HG03064 (cell line): Measurements from ENCODE around the gene KCNK18.
A peak's percentile ranks its signal among the peaks of the same experiment; 100 is the strongest.
"Not testable (repeated sequence)": the region's sequence is repeated elsewhere in the genome, so short reads cannot be mapped to it uniquely, and the experiment has no call there.

Experiments used
- ATAC-seq: cut with Tn5 transposase; IDR thresholded peaks from one replicate; pipeline ENCODE4 v1.9.1; 2021; ENCODE audit warnings: low read depth; ENCODE audit not compliant: unreplicated experiment

The KCNK18 gene

DNA sequence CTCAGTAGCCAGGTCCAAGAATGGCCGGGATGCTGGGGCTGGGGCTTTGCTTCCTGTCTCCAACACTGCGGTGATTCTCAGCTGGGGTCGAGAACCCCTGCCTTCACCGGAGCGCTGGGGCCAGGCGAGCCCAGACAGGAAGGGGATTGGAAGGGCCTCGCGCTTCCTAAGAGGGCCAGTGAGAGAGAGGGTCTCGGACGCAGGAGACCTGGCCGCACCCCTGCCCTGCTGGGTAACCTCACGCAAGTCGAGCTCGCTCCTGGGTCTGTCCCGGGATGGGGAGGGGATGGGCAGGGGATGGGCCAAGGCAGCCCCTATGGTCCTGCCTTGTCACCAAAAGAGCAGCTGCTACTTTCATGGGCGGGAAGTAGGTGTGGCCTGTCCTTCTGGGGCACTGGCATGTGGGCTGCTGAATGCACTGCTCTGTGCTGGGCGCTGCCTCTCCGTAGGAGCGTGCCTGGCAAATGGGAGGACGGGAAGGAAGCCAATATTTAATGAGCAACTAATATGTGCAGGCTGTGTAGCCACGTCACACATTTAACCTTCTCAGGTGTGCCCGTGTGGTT, 20.0 kb downstream of the KCNK18 start:
- ATAC-seq = peak; percentile 27

DNA sequence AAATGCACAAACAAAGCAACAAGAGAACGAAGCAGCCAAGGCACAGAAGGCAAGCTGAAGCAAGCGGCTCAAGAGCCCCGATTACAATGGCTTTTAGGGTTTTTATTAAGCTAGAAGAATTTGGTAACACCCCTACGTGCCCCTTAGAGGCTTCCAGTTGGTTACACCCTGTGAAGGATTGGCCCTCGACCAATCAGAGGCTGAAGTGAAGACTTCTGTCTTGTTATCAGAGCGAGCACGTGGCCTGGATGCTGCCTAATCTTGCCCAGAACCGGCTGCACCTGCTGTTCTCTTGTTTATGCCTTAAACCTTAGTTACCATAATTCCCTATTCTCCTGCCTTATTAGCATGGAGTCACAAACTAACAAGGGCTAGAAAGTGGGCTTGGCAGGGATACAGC, 21.4 kb downstream of the KCNK18 start:
- no peak for ATAC-seq

- ATAC-seq = no peak
Observed at GRCh38 chr10:117221156-117221711, 23.9 kb downstream of the KCNK18 start.

DNA sequence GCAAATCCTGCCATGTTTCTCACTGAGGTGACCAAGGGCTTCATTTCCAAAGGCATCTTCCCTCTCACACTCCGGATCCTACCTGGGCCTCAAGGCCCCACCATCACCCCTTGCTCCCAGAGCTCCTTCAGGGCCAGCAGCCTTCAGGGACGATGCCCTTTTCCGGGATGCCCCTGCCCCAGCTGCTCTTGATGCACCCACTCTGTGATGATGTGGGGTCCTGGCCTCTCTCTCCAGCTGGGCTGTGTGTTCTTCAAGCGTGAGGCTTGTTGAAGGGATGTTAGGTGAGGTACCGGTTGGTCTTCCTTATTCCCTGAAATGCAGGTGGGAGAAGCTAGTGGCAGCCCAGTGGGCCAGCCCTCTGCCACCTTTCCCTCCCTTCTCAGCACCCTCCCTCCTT, 25.3 kb downstream of the KCNK18 start:
- no peak for ATAC-seq

DNA sequence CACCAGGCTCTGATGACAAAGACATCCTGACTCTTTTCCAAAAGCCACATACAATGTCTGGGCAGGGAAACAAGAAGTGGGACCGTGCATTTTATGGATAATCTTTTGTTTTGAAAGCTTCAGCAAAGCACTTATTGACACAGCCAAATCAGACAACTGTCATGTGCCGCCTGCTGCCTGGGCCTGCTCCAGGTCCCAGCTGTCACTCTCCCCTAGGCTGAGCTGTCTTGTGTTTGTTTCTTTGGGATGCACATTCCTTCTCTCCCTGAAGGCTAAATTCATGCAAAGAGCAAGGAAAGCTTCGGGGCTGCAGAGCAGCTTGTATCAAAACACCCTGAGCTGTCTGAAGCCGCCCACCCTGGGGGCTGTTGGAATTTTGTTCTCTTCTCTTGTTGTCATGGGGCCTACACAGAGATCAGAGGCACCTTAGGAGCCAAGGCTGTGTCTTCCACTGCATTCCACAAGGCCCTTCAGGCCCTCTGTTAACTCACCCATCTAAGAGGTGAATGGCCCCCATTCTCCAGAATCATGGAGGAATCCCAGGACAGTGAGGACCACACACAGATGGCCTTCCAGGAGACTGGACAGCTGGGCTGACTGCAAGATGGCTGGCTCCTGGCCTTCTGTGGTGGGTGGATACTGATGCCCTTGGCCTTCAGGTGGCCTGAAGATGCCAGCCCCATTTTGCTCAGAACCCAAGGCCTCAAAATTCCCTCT, 25.8 kb downstream of the KCNK18 start:
- no peak for ATAC-seq

DNA sequence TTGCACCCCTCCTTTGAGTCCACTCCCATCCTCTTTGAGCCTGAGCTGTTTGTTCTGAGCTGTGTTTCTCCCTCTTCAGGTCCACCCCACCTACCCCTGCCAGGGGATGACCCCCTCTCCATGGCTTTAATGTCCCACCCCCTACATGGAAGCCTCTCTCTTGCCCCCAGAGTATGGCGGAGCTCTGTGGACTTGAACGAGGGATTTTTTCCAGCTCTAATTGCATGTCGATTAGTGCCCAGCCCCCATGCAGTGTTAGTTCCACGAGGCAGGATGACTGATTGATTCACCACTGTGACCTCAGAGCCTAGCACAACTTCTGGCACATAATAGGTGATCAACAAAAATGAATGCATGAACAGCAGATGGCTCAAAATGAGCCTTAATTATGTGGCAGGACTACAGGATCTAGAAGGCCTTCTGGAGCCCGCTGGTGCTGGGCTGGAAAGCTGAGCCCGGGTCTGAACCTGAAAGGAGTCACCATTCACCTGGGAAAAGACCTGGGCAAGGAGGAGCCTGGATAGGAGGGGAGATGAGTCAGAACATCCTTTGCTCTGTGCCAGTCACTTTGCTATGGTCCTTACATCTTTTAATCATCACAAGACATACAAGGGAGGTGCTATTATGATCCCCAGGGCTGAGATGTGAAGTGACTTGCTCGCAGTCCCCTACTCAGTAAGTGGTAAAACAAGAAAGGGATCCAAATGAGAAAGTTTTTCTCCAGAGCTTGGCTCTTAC, 26.6 kb downstream of the KCNK18 start:
- ATAC-seq = no peak

DNA sequence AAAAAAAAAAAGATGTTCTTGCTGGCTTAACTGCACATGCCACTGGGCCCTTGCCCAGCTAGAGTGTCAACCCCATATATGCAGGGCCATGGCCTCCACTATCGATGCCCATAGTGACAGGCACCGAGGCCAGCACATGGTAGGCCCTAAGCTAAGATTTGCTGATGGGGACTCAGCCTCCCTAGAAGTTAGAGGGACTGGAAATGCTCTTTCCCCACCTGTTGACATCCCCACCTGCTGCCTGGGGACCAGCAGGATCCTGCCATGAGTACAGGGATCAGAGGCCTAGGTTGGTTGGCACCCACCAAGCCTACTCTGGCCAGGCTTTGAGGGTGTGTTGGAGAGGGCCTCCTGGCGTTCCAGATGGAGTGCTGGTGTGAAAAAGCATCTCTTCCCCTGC, 27.6 kb downstream of the KCNK18 start:
- no peak for ATAC-seq

DNA sequence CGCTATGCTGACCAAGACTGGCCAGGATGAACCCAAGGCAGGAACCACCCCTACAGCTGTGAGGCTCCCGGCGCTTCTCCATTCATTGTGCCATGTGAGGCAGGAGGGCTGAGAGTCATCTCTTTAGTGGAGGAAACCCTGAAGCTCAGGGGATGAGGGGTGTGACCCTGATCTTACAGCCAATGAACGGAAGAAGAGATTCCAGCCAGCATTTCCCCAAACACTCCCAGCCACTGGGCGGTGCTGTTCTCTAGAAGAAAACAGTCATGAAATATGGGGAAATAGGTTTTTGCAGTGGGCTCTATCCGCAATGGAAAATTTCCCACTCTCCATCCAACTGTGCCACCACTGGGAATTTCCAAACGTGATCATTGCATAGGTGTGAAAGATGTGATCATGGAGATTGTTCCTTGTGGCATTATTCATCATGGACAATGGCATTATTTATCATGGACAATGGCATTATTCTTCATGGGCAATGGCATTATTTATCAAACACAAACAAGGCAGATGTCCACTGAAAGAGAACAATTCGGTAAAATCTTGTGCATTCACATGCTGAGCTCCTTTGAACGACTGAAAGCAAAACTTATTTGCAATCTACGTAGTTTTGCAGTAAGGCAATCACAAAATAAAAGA, 29.6 kb downstream of the KCNK18 start:
- ATAC-seq = no peak

DNA sequence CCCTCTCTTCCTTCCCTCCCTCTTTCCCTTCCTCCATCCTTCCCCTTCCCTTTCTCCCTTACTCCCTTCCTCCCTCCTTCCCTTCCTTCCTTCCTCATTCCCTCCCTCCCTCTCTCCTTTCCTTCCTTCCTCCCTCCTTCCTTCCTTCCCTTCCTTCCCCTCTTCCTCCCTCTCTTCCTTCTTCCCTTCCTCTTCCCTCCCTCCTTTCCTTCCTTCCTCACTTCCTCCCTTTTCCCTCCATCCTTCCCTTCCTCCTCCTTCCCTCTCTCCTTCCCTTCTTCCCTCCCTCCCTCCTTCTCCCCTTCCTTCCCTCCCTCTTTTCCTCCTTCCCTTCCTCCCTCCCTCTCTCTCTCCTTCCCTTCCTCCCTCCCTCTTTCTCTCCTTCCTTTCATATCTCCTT, 30.9 kb downstream of the KCNK18 start:
- ATAC-seq = no peak

DNA sequence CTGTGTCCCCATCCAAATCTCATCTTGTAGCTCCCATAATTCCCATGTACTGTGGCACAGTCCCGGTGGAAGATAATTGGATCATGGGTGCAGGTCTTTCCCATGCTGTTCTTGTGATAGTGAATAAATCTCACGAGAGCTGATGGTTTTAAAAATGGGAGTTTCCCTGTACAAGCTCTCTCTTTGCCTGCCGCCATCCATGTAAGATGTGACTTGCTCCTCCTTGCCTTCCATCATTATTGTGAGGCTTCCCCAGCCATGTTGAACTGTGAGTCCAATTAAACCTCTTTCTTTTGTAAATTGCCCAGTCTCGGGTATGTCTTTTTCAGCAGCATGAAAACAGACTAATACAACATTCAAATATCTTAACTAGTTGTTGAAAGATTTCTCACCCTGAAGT, 32.8 kb downstream of the KCNK18 start:
- not testable (repeated sequence) for ATAC-seq

- no peak for ATAC-seq
Observed at GRCh38 chr10:117237401-117237991, 40.2 kb downstream of the KCNK18 start.

GRCh38 chr10:117239051-117239450, 41.8 kb downstream of the KCNK18 start:
- ATAC-seq = no peak

DNA sequence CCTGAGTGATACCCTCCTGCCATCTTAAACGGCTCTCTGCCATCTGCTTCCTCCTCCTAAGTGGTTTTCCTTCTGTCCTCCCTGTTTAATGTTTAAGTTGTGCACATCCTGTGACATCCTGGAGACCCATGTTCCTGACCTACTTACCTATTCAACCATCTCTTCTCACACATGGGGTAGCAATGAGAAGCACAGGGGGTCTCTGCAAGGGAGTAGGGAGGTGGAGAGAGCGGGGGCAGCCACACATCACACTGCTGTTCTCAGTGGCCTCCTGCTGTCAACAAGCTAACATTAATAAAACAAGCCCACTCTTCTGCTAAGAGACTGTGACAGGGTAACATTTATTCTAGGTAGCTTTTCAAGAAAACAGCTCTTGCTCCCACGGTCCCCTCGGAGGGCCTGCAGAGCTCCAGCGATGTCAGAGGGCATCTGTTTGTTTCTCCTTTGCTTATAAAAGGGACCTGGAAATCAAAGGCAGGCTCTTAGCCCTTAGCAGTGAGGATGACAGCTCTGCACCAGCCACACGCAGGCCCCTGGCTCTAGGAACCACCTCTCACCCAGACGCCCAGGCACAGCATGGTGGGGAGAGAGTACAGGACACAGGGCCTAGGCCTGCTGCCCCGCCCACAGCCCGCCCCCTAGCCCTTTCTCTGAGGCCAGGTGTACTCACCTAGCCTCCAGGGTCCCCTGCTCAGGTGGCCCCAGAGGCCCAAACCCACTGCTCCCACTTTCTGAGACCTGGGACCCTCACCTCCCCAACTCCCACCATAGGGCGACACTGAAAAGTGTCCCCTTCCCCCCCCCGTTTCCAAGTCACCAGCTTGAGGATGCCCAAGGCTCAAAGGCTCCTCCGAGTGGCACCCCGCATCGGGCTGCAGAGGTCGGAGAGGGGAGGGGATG, 42.7 kb downstream of the KCNK18 start:
- ATAC-seq = no peak

DNA sequence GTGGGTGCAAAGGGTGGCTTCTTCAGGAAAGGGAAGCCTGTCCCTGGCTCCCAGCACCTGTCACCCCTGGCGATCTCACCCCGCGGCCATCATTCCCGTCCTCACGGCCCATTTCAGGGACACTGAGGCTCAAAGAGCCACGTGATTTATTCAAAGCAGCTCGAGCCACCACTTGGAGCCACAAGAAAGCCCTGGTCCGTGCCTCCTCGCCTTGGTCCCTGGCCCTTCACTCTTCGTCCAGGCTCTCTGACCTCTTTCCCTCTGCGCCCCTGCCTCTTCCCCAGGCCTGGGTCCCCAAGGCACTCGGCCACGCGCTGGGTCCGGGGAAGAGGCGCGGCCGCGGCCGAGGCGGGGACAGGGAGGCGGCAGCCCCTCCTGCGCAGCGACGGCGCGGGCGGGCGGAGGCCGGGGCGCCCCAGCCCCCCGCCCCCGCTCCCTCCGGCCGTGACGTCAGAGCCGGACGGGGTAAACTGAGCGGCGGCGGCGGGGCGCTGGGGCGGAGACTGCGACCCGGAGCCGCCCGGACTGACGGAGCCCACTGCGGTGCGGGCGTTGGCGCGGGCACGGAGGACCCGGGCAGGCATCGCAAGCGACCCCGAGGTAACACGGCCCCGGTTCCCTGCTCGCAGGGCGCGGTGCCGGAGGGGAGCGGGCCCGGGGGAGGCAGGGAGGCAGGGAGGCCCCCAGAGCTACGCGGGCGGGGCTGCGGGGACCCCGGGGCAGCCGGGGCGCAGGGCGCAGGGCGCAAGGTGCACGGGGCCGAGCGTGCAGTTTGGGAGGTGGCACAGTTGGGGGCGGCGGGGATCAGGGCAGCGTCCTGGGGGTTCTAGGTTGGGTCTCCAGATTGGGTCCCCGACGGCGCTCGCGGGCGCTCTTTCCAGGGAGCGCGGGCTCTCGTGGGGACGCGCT, 43.6 kb downstream of the KCNK18 start, which contains the start of gene SLC18A2:
Gene SLC18A2, plus strand, starts transcription at position 494 of the 909 bp plus-strand sequence. CDS start 580 bp downstream, outside the sequence.
- ATAC-seq = no peak

DNA sequence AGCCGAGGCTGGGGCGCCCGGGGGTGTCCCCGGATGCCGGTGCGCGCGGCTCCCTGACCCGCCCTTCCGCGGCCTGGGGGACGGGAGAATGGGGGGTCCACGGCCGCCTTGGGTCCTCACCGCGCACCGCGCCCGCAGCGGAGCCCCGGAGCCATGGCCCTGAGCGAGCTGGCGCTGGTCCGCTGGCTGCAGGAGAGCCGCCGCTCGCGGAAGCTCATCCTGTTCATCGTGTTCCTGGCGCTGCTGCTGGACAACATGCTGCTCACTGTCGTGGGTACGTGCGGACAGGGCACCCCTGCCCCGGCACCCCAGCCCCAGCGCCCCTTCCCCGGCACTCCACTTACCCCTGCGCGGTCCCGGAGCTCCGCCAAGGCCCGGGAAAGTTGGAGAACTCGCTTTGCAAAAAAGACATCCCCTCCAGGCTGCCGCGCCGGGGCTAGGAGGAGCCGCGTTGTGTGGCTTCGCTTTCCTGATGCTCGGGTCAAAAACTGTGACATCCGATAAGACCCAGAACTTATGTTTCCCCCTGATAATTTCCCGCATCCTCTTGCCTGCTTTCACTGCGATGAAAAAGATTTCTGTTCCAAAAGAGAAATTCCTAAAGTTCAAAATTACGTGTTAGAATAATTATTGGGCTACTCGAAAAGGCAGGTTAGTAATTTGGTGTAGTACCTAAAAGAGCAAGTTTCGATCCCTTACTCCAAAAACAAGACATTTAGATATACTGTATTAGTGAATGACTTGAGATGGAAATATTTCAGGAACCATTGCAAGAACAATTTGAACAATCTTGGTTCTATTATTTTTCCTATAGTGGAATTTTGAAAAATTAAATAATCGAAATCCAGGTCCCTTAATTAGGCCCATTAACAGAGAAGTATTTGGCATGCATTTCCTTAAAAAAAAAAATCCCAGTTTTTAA, 44.5 kb downstream of the KCNK18 start:
- ATAC-seq = no peak

DNA sequence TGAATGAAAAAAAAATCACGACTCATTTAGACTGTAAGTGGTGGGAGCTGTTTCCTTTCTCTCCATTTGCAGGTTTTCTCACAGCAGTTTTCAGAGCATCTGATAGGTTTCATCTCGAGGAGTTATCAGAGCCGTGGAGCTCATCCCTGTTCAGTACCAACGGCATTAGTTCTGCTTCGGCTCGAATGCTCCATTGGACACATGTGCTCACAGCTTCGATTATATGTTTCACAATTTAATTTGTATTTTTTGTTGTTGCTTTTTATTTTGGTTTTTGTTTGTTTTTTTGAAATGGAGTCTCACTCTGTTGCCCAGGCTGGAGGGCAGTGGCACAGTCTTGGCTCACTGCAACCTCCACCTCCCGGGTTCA, 45.2 kb downstream of the KCNK18 start:
- no peak for ATAC-seq

DNA sequence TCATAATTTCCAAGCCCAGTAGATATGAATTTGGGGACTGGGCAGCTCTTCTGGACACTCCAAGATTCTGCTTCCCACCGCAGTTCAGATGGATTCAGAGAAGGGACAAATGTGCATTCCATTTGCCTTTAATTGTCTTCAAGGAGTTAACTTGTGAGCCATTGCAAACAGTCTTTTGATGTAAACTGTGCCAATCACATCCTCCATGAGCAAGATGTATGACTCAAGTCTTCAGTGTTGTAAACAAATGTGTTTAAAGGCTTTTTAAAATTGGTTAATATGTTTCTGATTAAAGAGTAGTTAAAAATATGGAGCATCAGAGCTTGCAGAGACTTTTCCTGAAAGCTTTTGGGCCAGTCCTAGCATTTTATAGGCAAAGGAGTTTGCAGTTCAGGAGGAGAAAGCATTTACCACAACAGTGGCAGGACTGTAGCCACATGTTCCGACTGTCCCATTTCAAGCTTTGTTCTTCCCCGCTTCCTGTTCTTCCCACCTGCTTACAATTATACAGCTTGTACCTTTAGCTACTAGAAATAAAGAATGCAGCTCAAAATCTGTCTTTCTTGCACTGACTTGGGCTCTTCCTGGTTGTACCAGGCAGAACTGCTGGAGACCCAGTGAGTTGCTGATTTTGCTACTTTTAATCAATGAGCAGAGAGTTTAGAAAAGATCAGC, 49.8 kb downstream of the KCNK18 start:
- no peak for ATAC-seq
